ENCODE measurements around the gene CCNJL. TPM values are rescaled to one million over a fixed set of nuclear protein-coding genes. Genes with fewer than 3 reads are reported as not detected.
A peak's percentile ranks its signal among the peaks of the same experiment; 100 is the strongest.

Gene CCNJL
- total and polyA plus RNA-seq, 2 of the 8 experiments (the other 6 are each of a cell fraction or from before 2014, with no cell fraction given): 34.6 to 44.7 TPM

DNA sequence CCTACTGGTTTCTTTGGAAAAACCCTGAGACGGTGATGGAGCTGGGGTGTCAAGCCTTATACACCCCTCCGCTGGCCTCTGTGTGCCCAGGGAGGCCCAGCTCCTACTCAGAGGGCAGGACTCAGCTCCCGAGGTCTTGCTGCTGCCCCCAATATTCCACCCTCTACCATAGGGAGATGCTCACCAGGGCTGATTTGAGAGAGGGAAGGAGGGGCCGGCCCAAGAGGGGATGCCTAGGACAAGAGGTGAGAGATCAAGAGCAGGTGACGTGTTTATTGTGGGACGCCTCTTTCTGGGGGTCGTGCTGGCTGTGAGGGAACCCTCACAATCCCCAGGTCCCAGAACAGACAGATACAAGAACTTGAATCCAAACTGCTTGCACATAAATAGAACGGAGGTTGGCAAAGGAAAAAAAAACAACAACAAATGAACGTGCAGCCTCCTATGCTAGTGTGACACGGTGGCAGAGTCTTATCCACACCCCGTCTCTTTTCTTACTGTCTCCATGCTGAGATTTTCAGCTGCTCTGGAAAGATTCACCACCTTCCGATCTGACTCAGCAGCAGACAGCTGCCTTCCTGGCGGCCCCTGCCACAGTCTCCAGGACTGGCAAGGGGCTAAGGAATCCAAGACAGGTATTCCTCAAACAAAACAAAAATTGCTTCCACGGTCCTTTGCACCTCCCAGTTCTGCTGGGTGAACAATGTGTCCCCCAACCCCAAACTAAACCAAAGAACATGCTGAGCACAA, 60.8 kb downstream of the CCNJL start:
- no peak overlapping the region for H3K4me3 ChIP-seq (ENCODE audit: extremely low read depth in 1 of 4, insufficient read depth in 2 of 4, low read depth in 3 of 4, low read length in 4 of 4)
- H4K8ac ChIP-seq (ENCODE audit: extremely low read depth, insufficient read depth, low read length): peak overlapping the region; percentile 81; the same call in 1 of the 2 replicates
- H2BK120ac ChIP-seq (replicated peaks; ENCODE audit: low read depth, low read length): no peak overlapping the region
- no peaks in the 10 kb centered on the region for H3K4me1 ChIP-seq (replicated peaks in 1 of 4; ENCODE audit: control insufficient read depth in 3 of 4, insufficient read depth in 4 of 4, low read length in 3 of 4)
- H3K79me1 ChIP-seq (ENCODE audit: low read depth, low read length): no peaks in the 10 kb centered on the region
- no peak overlapping the region for H2AK5ac ChIP-seq (ENCODE audit: low read depth, low read length)
- no peaks in the 10 kb centered on the region for H4K20me1 ChIP-seq (replicated peaks in 1 of 2; ENCODE audit: control insufficient read depth in 1 of 2, insufficient read depth in 2 of 2, low read length in 2 of 2)
- H4K91ac ChIP-seq (replicated peaks; ENCODE audit: insufficient read length, low read length): no peak overlapping the region
- H3K4ac ChIP-seq (replicated peaks; ENCODE audit: insufficient read length, low read depth, low read length): no peak overlapping the region
- no peaks in the 10 kb centered on the region for H3K23me2 ChIP-seq (ENCODE audit: low read depth, low read length)
- H3K27me3 ChIP-seq (replicated peaks in 1 of 4; ENCODE audit: control insufficient read depth in 3 of 4, extremely low read depth in 1 of 4, insufficient read depth in 3 of 4, low read length in 3 of 4): no peaks in the 10 kb centered on the region
- no peak overlapping the region for H3K9ac ChIP-seq (replicated peaks in 1 of 4; ENCODE audit: extremely low read depth in 1 of 4, low read depth in 3 of 4, low read length in 3 of 4)
- H3K36me3 ChIP-seq (ENCODE audit: control insufficient read depth in 2 of 4, insufficient read depth in 4 of 4, low read length in 3 of 4): peaks cover 15 to 45% (median 31%) of the 10 kb centered on the region in 4 experiments; a peak in 6 of 8 replicates
- 90% methylated on average over 14 of the region's 14 CpGs; no CpG with 5 or more reads in 1 of the 2 experiments for WGBS, 2 experiments (ENCODE audit: extremely low coverage in 1 of 2, insufficient coverage in 1 of 2, insufficient read length in 1 of 2, insufficient replicate concordance in 2 of 2, low coverage in 1 of 2, low lambda C conversion rate in 2 of 2, missing lambda C conversion rate in 1 of 2)
- H3K14ac ChIP-seq (ENCODE audit: insufficient read length): no peak overlapping the region
- H3K23ac ChIP-seq (ENCODE audit: insufficient read length): no peak overlapping the region
- no peak overlapping the region for H2BK12ac ChIP-seq (ENCODE audit: low read depth, low read length)
- no peak overlapping the region for H3K27ac ChIP-seq (ENCODE audit: low read depth, low read length)
- H2BK15ac ChIP-seq (ENCODE audit: low read length): no peak overlapping the region
- H3K9me3 ChIP-seq (ENCODE audit: insufficient read depth in 2 of 2, low read depth in 1 of 2, low read length in 1 of 2): no peaks in the 10 kb centered on the region
- no peak overlapping the region for H3K4me2 ChIP-seq (ENCODE audit: insufficient read depth in 1 of 2, low read depth in 2 of 2, low read length in 2 of 2)
- POLR2A ChIA-PET (ENCODE audit: partially characterized antibody): interaction anchor here (0.6 to 1.3 kb wide), 3 partner anchors 9 to 24 kb away, joined by 3 to 4 read pairs (median 3); no protein-coding TSS in a partner anchor
- DNase-seq (ENCODE audit: low read depth in 1 of 2, low spot score in 2 of 2) (no peak), FAIRE-seq (no peak)
- no peak for TF ChIP-seq SIRT6 (IDR thresholded peaks at IDR 0.05; ENCODE audit: low read length)
- no peak for TF ChIP-seq BACH1 (IDR thresholded peaks at IDR 0.05; ENCODE audit: low read length)
- TF ChIP-seq ASH2L (IDR thresholded peaks at IDR 0.05; ENCODE audit: low read length): no peak
- no peak for TF ChIP-seq JUN (IDR thresholded peaks at IDR 0.05; ENCODE audit: low read depth, low read length)
- TF ChIP-seq POLR2AphosphoS5 (IDR thresholded peaks at IDR 0.05; ENCODE audit: low read depth, low read length): no peak
- TF ChIP-seq CEBPB (IDR thresholded peaks at IDR 0.05; ENCODE audit: low read depth, low read length): no peak
- TF ChIP-seq, protein P1, sequence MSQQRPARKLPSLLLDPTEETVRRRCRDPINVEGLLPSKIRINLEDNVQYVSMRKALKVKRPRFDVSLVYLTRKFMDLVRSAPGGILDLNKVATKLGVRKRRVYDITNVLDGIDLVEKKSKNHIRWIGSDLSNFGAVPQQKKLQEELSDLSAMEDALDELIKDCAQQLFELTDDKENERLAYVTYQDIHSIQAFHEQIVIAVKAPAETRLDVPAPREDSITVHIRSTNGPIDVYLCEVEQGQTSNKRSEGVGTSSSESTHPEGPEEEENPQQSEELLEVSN (IDR thresholded peaks at IDR 0.05): no peak
- no peak for TF ChIP-seq POLR2A (IDR thresholded peaks at IDR 0.05; ENCODE audit: control extremely low read depth in 1 of 2, low read depth in 2 of 2, low read length in 2 of 2)
- TF ChIP-seq NRF1 (IDR thresholded peaks at IDR 0.05; ENCODE audit: low read depth, low read length): no peak
- no peak for TF ChIP-seq TEAD4 (IDR thresholded peaks at IDR 0.05; ENCODE audit: low read depth, low read length)
- TF ChIP-seq, protein P2, sequence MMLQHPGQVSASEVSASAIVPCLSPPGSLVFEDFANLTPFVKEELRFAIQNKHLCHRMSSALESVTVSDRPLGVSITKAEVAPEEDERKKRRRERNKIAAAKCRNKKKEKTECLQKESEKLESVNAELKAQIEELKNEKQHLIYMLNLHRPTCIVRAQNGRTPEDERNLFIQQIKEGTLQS (IDR thresholded peaks at IDR 0.05; ENCODE audit: insufficient read depth, low read depth, low read length): no peak
- no peak for TF ChIP-seq BRCA1 (IDR thresholded peaks at IDR 0.05; ENCODE audit: low read depth, low read length)
- CTCF ChIA-PET (ENCODE audit: partially characterized antibody): interaction anchor here (0.6 to 29.3 kb wide), 7 partner anchors 2 to 107 kb away, joined by 3 to 362 read pairs (median 15); no protein-coding TSS in a partner anchor
- no peaks in the 10 kb centered on the region for H3K79me2 ChIP-seq (ENCODE audit: control insufficient read depth in 1 of 2, insufficient read depth in 2 of 2, low read length in 2 of 2)
- H2BK20ac ChIP-seq (ENCODE audit: low read length): no peak overlapping the region
- no peak overlapping the region for H4K5ac ChIP-seq (ENCODE audit: insufficient read length, low read depth, low read length)
- H2BK5ac ChIP-seq (ENCODE audit: low read depth, low read length): no peak overlapping the region
- H3K56ac ChIP-seq (replicated peaks; ENCODE audit: insufficient read length, low read depth, low read length): no peak overlapping the region
- H2AFZ ChIP-seq (ENCODE audit: low read length): no peak overlapping the region
- H3K18ac ChIP-seq (ENCODE audit: extremely low read depth, low read length): no peak overlapping the region

All from H1 (cell line).